Head of caudate nucleus (tissue), 42 donors: ENCODE measurements around the gene SLC9A3.

Experiments used
- DNase-seq, 42 donors: peaks; one replicate each; pipeline versions ENCODE4 v3.0.0 to v3.0.0-alpha.2; 2020 to 2021; ENCODE audit warnings: mixed read lengths in 7 of 42
- intact Hi-C: fragments of 100-400 bp; cut with DNase I; formaldehyde crosslinking; loops from one replicate; pipeline ENCODE4 v1.15.0; 2022

The SLC9A3 gene

GRCh38 chr5:433836-434235 lies 90.4 kb downstream of the SLC9A3 start:
- intact Hi-C loops = no loop called here

GRCh38 chr5:432928-433791 lies 91.1 kb downstream of the SLC9A3 start:
- intact Hi-C loops = no loop called here
- DNase-seq = peak in 6 of 42 donors; percentile 4 to 22 (median 14)

More at GRCh38 chr5:433836-434235, 90.4 kb downstream of the SLC9A3 start:
- DNase-seq = peak in 4 of 42 donors; percentile 4 to 25 (median 18)

- peak in 7 of 42 donors; percentile 2 to 19 (median 10) for DNase-seq
- intact Hi-C loops = no loop called here
Observed at GRCh38 chr5:432201-432927, 91.9 kb downstream of the SLC9A3 start.

- intact Hi-C loops = no loop called here
- peak in 3 of 42 donors; percentile 6 to 22 (median 8) for DNase-seq
Observed at GRCh38 chr5:431711-432050, 92.6 kb downstream of the SLC9A3 start.

- intact Hi-C loops = no loop called here
- DNase-seq = peak in 4 of 42 donors; percentile 15 to 43 (median 28)
Observed at GRCh38 chr5:431001-431710, 93.1 kb downstream of the SLC9A3 start.

- DNase-seq = peak in 6 of 42 donors; percentile 8 to 38 (median 14)
- intact Hi-C loops = no loop called here
Observed at GRCh38 chr5:430214-430925, 93.9 kb downstream of the SLC9A3 start.

GRCh38 chr5:429453-430188 lies 94.6 kb downstream of the SLC9A3 start:
- DNase-seq = peak in 5 of 42 donors; percentile 10 to 38 (median 13)
- intact Hi-C loops = no loop called here

GRCh38 chr5:428754-429452 lies 95.3 kb downstream of the SLC9A3 start:
- DNase-seq = peak in 3 of 42 donors; percentile 5 to 33 (median 33)

GRCh38 chr5:428219-428618 lies 96.0 kb downstream of the SLC9A3 start:
- DNase-seq = peak in 5 of 42 donors; percentile 7 to 31 (median 13)
- intact Hi-C loops = no loop called here

More at GRCh38 chr5:428754-429452, 95.3 kb downstream of the SLC9A3 start:
- intact Hi-C loops = no loop called here

- peak in 12 of 42 donors; percentile 7 to 53 (median 38) for DNase-seq
- intact Hi-C loops = no loop called here
Observed at GRCh38 chr5:427415-428087, 96.7 kb downstream of the SLC9A3 start.

- intact Hi-C loops = no loop called here
Observed at GRCh38 chr5:426392-426976, 97.8 kb downstream of the SLC9A3 start.

GRCh38 chr5:425714-426113 lies 98.5 kb downstream of the SLC9A3 start:
- intact Hi-C loops = no loop called here
- DNase-seq = peak in 20 of 42 donors; percentile 28 to 76 (median 50)

More at GRCh38 chr5:426392-426976, 97.8 kb downstream of the SLC9A3 start:
- DNase-seq = no peak

GRCh38 chr5:424301-425110 lies 99.7 kb downstream of the SLC9A3 start:
- peak in 3 of 42 donors; percentile 15 to 41 (median 24) for DNase-seq
- intact Hi-C loops = no loop called here

- DNase-seq = peak in 5 of 42 donors; percentile 16 to 44 (median 17)
- intact Hi-C loops = no loop called here
Observed at GRCh38 chr5:423626-424261, 100.5 kb downstream of the SLC9A3 start.

GRCh38 chr5:423233-423565 lies 101.0 kb downstream of the SLC9A3 start:
- intact Hi-C loops = no loop called here
- peak in 3 of 42 donors; percentile 11 to 39 (median 13) for DNase-seq
